ENCODE data around the gene DAP3. TPM values are rescaled to one million over a fixed set of nuclear protein-coding genes. Genes with fewer than 3 reads are reported as not detected.
"Not testable (repeated sequence)": the region's sequence is repeated elsewhere in the genome, so short reads cannot be mapped to it uniquely, and the experiment has no call there.

The DAP3 gene
- total RNA-seq, 2 donors from 2014 or later, result 85.1 to 96.0 TPM

DNA sequence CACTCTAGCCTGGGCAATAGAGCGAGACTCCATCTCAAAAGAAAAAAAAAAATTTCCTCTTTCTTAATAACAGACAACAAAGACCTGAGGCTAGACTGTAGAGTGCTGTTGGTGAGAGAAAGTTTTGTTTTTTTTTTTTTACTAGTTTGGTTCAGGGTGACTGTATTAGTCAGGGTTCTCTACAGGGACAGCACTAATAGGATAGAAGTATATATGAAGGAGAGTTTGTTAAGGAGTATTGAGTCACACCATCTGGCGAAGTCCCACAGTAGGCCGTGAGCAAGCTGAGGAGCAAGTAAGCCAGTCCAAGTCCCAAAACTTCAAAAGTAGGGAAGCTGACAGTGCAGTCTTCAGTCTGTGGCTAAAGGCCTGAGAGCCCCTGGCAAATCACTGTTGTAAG, 22.6 kb downstream of the DAP3 start:
- intact Hi-C loops (cut with DNase I); ATAC-seq; DNase-seq: not testable (repeated sequence)

DNA sequence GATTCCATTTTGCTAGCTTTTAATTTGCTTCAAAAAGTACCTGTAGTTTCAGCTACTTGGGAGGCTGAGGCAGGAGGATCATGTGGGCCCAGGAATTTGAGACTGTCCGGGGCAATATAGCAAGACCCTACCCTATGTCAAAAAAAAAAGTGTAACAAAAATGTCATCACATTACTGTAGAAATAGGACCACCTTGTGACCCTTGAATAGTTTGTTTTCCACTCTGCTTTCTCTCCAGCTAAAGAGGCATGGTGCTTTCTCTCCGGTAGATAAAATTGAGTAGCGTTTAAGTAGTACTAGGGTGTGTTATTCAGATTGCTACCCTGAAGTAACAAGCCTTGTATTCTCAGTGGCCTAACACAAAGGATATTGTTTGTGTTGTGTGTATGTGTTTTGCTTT, 23.7 kb downstream of the DAP3 start:
- DNase-seq; intact Hi-C loops (cut with DNase I): not testable (repeated sequence)
- peak in 1 of 2 donors; percentile 30 for ATAC-seq

DNA sequence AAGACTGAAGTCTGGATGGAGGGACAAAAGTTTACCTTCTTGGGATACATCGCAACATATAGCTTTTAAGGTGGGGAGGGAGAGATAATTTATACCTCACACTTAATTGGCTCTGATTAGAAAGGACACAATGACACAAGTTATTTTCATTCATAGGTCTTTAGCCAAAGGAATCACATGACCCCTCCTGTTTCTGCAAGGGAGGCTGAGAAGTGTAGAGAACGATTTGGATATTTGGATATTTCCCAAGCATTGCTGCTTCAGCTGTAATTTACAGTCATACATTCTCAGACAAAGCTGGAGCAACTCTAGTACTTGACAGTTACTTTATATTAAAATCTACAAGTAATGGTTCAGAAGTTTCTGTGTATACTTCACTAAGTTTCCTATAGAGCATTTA, 24.2 kb downstream of the DAP3 start:
- intact Hi-C loops (cut with DNase I), result no loop called here
- ATAC-seq, result no peak
- no peak for DNase-seq

DNA sequence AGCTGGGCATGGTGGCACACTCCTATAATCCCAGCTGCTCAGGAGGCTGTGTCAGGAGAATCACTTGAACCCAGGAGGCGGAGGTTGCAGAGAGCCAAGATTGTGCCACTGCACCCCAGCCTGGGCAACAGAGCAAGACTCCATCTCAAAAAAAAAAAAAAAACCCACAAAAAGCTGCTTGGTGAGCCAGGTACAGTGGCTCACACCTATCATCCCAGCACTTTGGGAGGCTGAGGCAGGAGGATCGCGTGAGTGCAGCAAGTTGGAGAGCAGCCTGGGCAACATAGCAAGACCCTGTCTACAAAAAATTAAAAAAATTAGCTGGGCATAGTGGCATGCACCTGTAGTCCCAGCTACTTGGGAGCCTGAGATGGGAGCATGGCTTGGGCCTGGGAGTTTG, 26.2 kb downstream of the DAP3 start:
- ATAC-seq; DNase-seq; intact Hi-C loops (cut with DNase I): not testable (repeated sequence)

DNA sequence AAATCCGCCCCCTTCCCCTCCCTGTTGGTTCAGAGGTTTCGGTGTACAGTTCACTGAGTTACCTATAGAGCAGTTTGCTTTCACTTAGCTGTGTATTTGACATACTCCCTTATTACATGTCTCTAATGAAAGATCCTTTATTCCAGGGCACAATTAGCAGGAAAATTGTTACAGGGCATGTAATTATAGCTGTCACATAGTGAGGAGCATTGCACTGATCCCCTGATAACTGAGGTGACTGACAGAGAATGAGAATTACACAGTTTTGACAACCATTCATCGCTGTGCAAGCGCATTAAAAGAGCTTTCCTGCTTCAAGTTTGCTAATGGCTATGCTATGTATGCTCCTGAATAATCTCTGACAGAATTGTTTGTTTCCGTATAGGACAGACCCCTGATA, 26.9 kb downstream of the DAP3 start:
- DNase-seq (no peak), ATAC-seq (no peak)
- intact Hi-C loops (cut with DNase I), result no loop called here

DNA sequence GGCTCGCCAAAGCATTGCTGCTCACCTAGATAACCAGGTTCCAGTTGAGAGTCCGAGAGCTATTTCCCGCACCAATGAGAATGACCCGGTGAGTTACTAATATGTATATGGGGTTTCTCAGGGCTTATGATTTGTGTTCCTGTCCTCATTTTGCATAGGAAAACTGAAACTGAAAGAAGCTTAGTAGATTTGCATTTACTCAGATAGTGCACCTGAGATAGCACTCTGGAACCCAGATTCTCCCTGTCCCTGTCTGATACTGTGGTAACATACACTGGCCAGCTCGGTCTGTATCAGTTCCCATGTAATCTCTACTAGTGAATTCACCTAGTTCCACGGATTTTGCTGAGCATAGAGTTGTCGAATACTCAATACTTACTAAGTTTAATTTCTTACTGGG, 28.1 kb downstream of the DAP3 start:
- ATAC-seq (no peak), DNase-seq (no peak)
- intact Hi-C loops (cut with DNase I), result no loop called here

DNA sequence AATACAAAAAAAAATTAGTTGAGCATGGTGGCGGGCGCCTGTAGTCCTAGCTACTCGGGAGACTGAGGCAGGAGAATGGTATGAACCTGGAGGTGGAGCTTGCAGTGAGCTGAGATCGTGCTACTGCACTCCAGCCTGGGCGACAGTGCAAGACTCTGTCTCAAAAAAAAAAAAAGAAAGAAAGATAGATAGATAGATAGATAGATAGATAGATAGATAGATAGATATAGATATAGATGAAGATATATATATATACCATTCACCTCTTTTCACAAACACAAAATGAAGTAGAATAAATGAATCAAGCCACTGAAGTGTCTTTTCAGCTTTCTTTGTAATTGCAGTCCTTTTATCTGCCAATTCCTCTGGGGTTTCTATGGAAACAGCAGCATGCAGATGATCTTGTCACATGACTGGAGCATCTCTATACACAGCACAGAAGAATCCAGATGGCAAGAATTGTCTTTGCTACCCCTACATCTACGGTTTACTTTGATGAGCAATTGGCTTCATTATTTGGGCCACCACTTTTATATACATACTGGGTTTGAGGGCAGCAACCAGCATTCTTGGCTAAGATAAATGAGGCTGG, 29.7 kb downstream of the DAP3 start:
- DNase-seq; intact Hi-C loops (cut with DNase I); ATAC-seq: not testable (repeated sequence)

DNA sequence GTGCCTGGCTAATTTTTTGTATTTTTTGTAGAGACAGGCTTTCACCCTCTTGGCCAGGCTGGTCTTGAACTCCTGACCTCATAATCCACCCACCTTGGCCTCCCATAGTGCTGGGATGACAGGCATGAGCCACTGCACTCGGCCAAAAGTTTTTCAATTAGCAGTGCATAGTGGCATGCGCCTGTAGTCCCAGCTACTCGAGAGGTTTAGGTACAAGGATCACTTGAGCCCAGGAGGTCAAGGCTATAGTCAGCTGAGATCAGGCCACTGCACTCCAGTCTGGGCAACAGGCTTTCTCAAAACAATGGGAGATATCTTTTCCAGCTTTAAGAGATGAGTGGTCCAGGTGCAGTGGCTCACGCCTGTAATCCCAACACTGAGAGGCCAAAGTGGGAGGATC, 30.8 kb downstream of the DAP3 start:
- intact Hi-C loops (cut with DNase I), result no loop called here
- ATAC-seq, result no peak
- DNase-seq, result no peak

DNA sequence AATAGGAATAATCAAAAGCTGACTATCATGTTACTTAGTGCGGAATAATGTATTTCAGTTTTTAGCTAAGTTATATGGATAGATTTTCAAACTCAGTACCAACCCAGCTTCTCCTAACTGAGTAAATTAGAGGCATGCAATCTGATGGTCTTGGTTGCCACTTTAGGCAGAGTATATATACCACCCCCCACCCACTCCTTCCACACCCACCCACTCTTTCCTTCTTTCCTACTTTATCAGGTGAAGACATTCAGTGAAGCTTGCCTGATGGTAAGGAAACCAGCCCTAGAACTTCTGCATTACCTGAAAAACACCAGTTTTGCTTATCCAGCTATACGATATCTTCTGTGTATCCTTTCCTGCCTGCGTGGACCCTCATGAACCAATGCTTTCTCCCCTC, 36.3 kb downstream of the DAP3 start:
- DNase-seq (no peak), ATAC-seq (no peak)
- intact Hi-C loops (cut with DNase I), result no loop called here

DNA sequence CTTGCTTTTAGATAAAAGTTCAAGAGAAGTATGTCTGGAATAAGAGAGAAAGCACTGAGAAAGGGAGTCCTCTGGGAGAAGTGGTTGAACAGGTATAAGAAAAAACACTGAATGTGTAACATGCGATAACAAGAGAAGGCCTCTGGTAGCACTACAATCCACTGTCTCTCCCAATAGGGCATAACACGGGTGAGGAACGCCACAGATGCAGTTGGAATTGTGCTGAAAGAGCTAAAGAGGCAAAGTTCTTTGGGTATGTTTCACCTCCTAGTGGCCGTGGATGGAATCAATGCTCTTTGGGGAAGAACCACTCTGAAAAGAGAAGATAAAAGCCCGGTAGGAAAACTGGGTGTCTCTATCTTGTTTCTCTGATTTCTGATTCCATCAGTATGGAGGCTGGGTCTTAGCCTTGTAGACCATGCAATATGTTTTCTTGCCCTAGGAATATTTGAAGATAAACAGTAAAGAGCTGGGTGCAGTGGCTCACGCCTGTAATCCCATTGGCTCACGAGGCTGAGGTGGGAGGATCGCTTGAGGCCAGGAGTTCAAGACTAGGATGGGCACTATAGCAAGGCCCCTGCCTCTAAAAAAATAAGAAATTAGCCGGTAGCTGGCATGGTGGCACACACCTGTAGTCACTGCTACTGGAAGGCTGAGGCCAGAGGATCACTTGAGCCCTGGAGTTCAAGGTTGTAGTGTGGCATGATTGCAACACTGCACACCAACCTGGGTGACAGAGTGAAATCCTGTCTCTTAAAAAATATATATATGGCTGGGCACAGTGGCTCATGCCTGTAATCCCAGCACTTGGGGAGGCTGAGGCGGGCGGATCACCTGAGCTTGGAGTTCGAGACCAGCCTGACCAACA, 40.4 kb downstream of the DAP3 start:
- peak; percentile 61 to 63 for ATAC-seq
- DNase-seq, result peak; percentile 39
- intact Hi-C loops (cut with DNase I), result no loop called here

DNA sequence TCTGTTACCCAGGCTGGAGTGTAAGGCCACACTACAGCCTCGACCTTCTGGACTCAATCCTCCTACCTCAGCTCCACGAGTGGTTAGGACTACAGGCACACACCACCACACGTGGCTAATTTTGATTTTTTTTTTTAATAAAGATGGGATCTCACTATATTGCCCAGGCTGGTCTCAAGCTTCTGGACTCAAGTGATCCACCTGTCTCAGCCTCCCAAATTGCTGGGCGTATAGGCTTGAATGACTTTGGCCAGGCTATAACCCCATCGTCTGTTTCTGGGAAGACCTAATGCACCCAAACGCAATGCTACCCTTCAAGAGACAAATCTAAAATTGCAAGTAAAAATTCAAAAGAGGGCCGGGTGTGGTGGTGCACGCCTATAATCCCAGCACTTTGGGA, 52.1 kb downstream of the DAP3 start:
- no peak for ATAC-seq

DNA sequence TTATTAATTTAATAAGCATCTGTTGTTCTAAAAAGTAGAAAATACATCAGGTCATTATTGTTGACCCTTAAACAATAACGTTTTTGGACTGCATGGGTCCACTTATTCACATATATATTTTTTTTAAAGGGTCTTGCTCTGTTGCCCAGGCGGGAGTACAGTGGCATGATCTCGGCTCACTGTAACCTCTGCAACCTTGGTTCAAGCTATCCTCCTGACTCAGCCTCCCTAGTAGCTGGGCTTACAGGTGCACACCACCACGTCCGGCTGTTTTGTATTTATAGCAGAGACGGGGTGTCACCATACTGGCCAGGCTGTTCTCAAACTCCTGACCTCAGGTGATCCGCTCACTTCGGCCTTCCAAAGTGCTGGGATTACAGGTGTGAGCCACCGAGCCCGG, 53.0 kb downstream of the DAP3 start:
- DNase-seq, result no peak
- intact Hi-C loops (cut with DNase I), result no loop called here

More for the DNA sequence above, 52.1 kb downstream of the DAP3 start:
- no peak for DNase-seq
- intact Hi-C loops (cut with DNase I), result no loop called here

DNA sequence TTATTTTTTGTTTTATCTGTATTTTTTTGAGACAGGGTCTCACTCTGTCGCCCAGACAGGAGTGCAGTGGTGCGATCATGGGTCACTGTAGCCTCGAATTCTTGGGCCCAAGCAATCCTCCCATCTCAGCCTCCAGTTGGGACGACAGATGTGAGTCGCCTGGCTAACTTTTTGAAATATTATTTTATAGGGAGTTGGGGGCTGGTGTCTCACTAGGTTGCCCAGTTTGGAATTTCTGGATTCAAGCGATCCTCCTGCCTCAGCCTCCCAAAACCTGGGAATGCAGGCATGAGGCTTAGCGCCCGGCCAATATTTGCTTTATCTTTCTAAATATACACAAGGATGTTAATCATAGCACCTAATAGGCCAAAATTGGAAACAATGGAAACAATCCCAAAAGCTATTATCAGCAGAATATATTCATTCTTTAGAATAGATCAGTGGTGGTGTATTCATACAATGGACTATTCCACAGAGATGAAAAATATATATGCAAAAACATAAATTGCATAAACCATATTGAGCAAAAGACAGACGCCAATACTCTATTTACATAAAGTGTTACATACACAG, 55.9 kb downstream of the DAP3 start:
- ATAC-seq (no peak), DNase-seq (no peak)
- intact Hi-C loops (cut with DNase I), result no loop called here

More for the DNA sequence above, 53.0 kb downstream of the DAP3 start:
- no peak for ATAC-seq

DNA sequence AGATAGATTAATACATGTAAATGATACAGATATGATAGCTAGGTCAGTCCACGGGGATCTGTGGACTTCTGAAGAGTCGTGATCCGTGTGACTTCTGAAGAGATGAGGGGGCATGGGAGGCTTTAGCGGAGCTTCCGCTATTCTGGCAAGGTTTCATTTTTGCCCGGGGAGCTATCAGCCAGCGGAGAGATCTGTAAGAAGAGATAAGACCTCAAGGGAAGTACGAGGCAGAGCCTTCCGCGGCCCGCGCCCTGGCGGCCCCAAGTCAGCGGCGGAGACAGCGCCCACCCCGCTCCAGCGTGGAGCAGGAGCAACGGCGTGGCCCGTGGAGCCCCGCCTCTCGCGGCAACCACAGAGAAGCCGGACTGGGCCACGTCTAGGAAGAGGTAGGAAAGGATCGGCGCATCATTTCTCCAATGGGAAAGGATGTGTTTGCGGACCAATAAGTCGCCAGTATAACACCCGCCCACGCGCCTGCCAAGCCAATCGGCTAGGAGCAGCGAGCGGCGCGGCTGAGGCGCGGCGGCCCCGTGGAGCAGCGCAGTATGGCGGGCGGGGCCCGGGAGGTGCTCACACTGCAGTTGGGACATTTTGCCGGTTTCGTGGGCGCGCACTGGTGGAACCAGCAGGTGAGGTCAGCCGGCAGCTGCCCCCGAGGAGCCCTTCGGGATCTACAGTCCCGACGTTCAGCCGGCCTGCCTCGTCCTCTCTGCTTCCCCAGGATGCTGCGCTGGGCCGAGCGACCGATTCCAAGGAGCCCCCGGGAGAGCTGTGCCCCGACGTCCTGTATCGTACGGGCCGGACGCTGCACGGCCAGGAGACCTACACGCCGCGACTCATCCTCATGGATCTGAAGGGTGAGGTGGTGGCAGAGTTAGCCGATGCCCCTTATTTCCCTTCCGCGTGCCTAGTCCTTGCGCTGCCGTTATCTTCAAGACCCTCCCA, 56.7 kb downstream of the DAP3 start:
- ATAC-seq, result peak; percentile 97 to 98
- intact Hi-C loops (cut with DNase I), result not testable (repeated sequence)
- peak; percentile 99 for DNase-seq

DNA sequence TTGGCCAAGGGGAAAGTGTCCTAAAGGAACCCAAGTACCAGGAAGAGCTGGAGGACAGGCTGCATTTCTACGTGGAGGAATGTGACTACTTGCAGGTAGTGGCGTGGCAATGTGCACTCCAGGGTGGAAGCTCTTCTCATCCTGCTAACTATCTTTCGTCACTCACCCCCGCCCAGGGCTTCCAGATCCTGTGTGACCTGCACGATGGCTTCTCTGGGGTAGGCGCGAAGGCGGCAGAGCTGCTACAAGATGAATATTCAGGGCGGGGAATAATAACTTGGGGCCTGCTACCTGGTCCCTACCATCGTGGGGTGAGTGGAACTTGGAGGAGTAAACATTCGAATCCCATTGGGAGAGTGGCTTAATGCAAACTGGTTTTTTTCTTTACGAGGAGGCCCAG, 58.7 kb downstream of the DAP3 start:
- ATAC-seq; intact Hi-C loops (cut with DNase I); DNase-seq: not testable (repeated sequence)

DNA sequence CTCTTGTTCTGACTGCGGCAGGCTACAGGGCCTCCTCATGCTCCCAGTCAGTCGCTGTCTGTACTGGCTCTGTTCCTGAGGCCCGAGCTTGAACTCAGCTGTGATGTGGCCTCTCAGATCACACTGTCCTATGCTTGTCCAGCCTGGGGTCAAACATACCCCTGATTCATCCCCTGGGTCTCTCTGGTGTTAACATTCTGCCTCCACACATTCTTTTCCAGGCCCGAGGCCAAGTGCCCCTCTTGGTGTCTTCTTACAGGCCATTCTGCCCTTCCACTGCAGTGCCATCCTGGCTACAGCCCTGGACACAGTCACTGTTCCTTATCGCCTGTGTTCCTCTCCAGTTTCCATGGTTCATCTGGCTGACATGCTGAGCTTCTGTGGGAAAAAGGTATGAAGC, 59.2 kb downstream of the DAP3 start:
- intact Hi-C loops (cut with DNase I); ATAC-seq: not testable (repeated sequence)

DNA sequence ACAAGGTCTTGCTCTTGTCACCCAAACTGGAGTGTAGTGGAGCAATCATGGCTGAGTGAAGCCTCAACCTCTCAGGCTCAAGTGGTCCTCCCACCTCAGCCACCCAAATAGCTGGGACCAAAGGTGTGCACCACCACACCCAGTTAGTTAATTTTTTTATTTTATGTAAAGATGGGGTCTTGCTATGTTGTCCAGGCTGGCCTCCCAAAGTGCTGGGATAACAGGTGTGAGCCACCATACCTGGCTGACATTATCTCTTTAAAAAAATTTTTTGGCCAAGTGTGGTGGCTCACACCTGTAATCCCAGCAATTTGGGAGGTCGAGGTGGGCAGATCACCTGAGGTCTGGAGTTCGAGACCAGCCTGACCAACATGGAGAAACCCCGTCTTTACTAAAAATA, 70.1 kb downstream of the DAP3 start:
- ATAC-seq; DNase-seq; intact Hi-C loops (cut with DNase I): not testable (repeated sequence)

More for the DNA sequence above, 59.2 kb downstream of the DAP3 start:
- not testable (repeated sequence) for DNase-seq

DNA sequence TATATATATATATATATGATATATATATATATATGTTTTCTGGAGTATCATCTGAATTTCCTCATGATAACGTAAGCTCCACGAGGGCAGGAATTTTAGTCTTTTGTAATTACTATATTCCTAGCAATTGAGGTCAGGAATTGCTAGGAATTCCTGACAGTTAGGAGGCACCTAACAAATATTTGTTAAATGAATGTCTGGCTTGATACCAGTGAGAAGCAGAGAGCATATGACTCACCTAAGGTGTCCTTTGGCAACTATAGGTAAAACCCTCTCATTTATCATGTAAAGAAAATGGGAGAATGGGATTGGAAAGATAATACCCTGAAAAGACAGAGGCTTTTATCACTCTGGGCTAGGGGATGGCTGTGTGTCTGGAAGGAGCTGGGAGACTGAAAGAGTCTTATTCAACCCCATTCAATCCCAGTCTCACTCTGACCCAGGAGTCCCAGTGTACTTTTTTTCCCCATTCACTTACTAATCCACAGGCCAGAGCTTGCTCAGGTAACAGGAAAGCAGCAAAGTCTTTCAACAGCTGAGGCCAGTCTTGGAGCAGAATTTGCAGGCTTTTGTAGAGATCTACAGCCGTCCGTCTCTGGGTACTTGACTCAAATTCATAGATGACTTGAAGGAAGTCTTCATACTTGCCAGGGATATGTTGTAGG, 71.2 kb downstream of the DAP3 start:
- no peak for DNase-seq
- intact Hi-C loops (cut with DNase I), result no loop called here
- ATAC-seq, result no peak

All from left cardiac atrium (tissue), 4 donors.